Stimulated activated CD4-positive, alpha-beta T cell treated with anti-CD3 and anti-CD28 coated beads, Interleukin-4, amount 100 ng/mL, for 1 hour (primary cell): Measurements from ENCODE around the gene ZNF536.

Experiments used
- DNase-seq: peaks from one replicate; pipeline ENCODE4 v3.0.0-alpha.2; 2020

The ZNF536 gene

DNA sequence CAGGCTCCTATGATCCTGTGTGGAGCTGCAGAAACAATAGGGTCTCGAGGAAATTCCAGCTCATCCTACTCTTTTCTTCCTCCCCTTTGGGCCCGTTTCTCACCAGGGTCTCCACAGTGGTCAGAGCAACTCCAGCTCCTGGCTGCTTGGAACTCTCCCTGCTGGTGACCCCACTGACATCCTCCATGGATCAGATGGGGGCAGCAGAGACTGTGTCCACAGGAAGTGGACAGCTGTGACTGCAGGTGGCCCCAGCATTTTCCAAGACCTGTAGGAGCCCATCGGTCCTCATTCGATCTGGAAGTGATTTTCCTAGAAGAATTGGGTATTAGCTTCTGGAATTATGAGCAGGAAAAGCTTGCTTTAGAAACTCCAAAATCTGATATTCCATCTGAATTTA is 208.5 kb downstream of the ZNF536 start:
- DNase-seq = no peak

DNA sequence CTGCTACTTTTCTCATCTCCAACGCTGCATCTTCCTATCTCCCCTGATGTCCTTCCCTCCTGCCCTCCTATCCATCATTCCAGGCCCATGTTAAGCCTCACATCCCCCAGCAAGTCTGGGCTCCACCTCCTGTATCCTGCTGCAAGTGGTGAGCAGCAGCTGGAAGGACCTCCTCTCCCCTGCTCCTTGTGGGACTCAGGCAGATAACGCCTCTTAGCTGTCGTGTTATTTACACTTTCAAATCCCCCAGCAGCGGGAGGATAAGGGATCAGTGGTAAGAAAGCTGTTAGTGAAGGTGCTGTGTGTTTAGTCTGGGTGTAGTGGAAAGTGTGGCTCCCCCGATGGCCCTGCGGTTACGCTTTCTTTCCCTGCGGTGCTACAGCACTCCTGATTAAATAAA is 211.9 kb downstream of the ZNF536 start:
- DNase-seq = no peak

DNA sequence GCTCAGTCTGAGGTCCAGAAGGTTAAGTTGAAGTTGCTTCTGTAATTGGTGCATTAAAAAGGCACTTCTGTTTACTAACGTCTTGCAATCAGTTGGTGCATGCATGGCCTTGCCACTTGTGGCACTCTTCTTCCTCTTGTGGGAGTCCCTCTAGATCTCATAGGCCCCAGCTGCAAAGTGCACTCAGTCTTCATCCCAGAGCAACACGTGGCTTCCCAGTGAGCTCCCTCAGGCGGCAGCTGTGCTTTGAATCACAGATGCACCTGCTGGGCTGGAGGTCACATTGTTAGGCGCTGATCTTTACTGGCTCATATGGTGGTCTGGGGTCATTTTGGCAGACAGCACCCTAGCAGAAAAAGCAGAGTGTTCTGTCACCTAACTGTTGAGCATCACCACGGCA is 215.7 kb downstream of the ZNF536 start:
- DNase-seq = no peak

DNA sequence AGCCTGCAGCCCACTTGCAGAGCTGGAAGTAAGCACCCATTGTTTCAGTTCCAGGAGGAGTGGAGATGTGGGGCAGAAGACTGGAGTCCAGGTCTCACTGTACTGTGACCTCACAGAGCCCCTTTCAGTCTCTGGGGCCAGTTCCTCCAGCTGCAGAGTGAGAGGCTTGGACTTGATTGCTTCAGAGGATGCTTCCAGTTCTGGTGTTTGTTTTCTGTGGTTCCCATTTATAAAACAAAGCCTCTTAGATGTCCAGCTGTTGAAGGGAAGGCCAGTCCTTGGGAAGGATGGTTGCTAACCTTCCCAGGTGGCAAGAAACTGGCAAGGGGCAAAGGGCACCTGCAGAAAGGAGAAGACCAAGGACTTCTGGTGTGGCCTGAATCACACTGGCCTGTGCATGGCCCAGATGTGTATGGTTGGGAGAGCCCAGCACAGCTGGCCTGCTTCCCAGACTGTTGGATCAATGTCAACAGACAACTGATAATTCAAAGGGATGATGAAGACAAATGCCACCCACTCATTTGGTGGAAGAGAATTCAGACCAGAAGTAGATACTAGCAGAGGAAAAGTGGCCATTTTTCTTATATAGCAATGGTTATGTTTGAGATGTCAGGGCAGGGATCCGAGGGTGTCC is 218.5 kb downstream of the ZNF536 start:
- DNase-seq = no peak

DNA sequence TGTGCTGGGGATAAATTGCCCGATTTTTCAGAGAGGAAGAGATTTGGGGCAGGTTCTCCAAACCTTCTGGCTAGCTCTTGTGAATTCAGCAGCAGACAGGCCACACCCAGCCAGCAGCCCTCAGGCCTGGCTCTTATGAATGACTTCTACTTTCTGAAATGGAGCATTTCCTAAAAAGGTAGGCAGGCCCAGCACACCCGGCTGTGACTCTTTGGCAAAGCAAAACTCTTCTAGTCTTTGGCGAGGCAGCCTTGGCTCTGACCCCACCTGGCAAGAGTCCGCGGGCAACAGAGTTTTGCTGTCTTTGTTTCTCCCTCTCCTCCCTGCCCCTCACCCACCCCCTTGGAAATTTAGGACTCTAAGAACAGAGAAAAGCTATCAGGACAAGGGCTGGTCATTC is 221.2 kb downstream of the ZNF536 start:
- no peak for DNase-seq

DNA sequence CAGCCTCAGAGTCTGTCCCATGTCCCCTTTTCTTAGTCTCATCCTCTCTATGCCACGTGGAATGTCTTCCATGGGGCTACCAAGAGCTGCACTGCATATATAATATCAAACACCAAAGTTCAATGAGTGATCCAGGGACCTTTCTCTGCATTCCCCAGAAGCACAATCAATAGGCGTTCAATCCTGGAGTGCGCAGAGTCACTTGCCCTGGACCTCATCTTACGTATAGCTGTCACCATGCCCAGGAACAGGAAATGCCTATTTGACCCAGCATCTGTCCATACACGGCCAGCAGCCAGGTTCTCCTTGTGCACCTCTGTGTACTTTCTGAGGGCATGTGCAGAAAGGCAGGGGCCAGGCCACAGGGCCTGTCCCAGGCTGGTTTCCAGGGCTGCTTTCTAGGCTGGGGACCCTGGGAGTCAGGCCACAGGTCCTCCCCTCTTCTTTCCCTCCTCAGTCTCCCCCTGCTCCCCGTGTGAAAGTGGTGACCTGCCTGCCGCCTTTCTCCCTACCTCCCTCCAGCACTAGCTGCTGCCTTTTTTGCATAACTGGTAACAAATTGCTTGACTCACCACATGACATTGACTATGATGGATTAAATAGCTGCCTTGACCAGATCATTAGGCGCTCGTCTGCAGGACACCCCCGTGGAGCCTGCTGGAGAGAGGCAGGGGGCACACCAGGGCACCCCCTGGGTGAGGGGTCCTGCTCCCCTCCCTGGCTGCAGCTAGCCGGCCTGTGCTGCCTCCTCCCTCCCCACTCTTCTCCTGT is 222.0 kb downstream of the ZNF536 start:
- DNase-seq = no peak

DNA sequence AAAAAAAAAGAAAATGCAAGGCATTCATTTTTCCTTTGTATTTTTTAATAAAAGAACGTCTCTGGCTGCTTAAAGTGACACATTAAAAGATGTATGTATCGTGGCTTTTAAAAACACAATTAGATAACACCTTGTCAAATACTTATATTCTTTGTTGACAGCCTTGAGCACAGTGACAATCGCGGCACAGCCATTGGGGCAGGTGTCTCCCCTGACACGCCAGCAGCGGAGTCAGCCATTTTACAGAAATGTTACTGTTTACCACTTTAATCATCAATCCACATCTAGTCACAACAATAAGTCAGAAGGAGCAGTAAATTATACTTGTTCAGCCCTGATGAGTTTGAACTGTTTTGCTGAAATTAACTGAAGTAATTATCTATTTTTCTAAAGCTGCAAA is 224.1 kb downstream of the ZNF536 start:
- DNase-seq = no peak

DNA sequence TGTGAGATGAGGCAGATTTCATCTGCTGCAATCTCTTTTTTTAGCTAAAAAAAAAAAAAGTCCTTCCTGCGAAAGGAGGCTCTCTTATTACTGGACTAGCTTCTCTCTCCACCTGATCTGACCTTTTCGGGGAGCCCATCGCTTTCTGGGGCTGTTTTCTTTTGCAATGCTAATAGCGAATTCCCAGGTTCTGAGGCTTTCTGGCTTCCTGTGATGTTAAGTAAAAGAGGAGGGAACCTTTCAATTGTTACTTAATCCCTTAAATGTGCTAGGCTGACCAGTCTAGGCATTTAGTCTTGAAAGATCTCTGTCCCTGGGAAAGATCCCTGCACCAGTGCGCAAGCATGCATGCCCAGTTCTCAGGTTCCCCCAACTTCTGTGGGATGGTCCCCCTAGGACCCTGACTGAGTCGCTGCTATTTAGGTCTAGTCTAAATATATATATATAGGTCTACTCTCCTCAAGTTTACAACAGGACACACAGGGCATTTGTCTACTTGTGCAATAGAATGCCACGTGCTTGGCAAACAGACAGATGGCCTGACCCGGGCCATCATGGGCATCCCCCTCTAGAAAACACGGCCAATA is 224.7 kb downstream of the ZNF536 start:
- DNase-seq = no peak

DNA sequence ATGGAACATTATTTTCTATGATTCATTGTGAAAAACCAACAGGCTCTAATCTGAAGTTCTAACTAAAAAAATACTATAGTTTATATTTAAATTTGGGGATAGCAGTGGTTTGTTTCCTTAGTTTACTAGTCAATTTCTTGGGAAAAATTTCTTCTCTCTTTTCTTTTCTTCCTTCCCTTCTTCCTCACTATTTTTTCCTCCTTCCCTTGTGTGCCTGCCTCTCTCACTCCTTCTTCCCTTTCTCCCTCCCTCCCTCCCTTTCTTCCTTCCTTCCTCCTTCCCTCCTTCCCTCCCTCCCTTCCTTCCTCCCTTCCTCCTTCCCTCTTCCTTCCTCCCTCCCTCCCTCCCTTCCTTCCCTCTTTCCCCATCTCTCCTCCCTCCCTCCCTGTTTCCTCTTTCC is 226.5 kb downstream of the ZNF536 start:
- no peak for DNase-seq

DNA sequence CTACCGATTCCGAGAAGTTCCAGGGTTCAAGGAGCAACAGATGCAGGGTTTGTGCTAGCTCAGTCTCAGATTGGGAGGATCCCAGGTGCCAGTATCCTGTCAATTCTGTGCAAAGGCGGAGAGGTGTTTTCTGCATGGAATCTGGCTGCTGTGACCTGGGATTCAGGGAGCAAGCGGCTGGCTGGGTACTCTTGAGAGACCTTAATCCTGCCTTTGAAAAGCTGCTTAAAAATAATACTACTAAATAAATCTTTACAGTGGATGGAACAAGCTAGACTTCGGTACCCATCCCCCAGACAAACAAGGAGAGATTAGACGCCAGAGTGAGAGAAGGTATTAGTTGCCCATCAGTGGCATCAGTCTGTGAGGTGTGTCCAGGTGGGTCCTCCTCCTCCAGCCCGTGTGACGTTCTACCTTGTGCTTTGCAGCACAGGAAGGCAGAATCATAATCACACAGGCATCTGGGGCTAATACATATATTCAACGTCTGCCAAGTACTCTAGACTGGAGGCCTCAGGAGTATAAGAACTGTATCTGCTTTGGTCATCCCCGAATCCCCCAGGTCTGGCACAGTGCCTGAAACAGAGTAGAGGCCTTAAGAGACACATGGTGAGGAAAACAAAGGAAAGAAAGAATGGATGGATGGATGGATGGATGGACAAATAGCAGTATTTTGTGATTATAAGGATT is 230.6 kb downstream of the ZNF536 start:
- DNase-seq = no peak

DNA sequence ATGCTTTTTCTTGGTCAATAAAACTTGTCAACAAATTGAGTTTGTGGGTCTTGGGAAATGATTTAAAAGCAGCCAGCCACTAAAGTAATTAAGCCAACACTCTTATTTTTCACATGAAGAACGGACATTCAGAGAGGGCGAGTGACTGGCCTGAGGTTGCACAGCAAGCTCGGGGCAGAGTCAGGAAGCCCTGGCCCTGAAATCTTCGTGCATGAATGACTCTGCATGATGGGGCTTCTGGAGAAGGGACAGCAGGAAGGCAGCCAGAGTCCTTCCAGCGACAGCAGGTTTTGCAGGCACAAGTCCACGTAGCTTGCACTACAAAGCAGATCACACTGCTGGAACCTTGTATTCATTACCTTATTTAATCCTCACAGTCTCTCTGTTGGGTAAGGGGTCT is 232.5 kb downstream of the ZNF536 start:
- DNase-seq = no peak

DNA sequence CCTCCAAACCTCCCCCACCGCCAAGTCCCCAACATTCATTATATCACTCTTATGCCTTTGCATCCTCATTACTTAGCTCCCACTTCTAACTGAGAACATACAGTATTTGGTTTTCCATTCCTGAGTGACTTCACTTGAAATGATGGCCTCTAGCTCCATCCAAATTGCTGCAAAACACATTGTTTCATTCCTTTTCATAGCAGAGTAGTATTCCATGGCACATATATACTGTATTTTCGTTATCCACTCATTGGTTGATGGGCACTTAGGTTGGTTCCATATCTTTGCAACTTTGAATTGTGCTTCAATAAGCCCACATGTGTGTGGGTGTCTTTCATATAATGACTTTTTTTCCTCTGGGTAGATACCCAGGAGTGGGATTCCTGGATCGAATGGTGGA is 233.1 kb downstream of the ZNF536 start:
- no peak for DNase-seq

DNA sequence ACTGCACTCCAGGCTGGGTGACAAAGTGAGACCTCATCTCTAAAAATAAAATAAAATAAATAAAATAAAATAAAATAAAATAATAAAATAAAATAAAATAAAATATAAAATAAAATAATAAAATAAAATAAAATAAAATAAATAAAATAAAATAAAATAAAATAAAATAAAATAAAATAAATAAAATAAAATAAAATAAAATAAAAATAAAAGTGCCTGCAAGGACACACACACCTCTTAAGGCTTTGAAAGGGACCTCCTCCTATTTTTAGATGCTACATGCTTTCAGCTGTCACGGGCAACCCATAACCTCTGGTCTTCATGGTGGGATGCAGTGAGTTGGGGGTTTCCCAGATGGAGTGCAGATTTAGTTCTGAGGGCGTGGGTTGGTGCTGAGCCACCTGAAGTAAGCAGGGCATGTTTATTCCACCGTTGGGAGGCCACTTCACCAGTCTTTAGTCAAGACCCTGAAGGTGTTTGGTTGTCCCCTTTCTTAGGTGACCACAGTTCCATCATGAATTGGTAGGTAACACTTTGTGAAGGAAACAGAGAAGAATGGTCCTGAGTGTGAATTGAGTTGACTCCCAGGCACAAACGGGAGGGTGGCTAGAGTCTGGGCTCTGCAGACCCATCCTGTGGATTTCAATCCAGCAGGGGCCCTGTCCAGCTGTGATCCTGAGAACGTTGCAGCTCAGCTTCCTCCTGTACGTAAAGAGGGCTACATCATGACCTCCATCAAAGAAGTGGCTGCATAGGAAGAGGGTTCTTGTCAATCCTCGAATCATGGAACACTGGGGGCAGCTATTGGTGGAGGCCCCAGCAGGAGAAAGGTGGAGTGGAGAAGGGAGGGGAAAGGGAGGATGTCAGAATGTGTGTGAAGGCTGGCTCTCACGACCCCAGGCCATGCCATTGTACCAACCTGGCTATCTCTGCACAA is 234.2 kb downstream of the ZNF536 start:
- no peak for DNase-seq
